ENCODE results near the gene LRSAM1.

DNA sequence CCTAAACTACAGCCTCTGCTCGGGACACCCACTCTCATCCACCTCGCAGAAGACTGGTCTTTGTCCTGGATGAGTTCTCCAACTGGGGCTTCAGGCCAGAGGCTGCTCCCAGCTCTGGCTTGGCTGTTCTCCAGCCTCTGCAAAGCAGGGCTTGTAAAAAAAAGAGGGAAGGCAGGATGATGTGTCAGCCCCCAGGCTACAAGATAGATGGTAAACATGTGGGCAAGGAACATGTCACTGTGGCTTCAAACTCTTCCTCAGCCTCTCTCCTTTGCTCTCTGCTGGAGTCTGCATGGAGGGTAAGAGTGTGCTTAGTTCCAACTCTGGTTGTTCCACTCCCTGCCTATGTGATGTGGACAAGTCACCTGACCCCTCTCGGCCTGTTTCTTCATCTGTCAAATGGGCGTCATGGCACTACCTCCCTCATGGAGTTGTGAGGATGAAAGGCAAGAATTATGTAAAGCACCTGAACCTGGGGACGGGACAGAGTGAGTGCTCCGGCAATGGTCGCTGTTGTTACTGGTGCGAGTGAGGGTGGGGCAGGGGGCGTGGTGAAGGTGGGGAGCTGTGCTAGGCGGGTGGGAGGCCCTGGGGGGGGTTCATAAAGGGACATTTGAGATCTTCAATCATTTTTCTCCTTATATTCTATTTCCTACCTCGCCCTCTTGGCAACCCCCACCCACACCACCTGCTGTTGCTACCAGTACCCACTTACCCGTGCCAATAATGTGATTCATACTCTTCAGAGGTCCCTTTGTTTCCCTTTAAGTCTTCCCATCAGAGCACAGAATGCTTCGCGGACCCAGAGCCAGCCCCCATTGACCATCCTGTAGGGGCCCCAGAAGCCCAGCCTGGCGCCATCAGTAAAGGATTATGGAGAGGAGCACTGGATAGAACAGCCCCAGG, 33.9 kb upstream of the LRSAM1 start:
- TF ChIP-seq REST (IDR thresholded peaks at IDR 0.05; ENCODE audit: insufficient read depth in 1 of 2, low read depth in 2 of 2, low read length in 2 of 2), result no peak
- TF ChIP-seq TAF1 (IDR thresholded peaks at IDR 0.05; ENCODE audit: borderline replicate concordance, insufficient read depth, low read length), result no peak
- TF ChIP-seq POLR2AphosphoS5 (IDR thresholded peaks at IDR 0.05; ENCODE audit: low read depth, low read length), result no peak
- no peak for TF ChIP-seq SIN3A (IDR thresholded peaks at IDR 0.05; ENCODE audit: borderline replicate concordance, insufficient read depth, low read length)
